OCI-LY7 (cell line): ENCODE measurements around the gene CNTN2. TPM values are rescaled to one million over a fixed set of nuclear protein-coding genes. Genes with fewer than 3 reads are reported as not detected.

Experiments used
- BruUV-seq: library from RNA; stranded (reverse); fragments of 400-500 nt; replicated peaks from 2 replicates; lab custom pipeline; 2021; lab: Mats Ljungman, UMichigan
- CTCF ChIA-PET: fragments of 300-600 bp; sonication (Branson Sonifier 250); formaldehyde crosslinking; loops from one replicate; lab custom pipeline; 2022; ENCODE audit warnings: antibody characterized with exemption; ENCODE audit not compliant: unreplicated experiment; lab: Charles Lee
- POLR2A ChIA-PET: fragments of 300-600 bp; sonication (Branson Sonifier 250); formaldehyde crosslinking; loops from one replicate; lab custom pipeline; 2022; ENCODE audit warnings: antibody characterized with exemption; lab: Charles Lee
- DNase-seq: peaks from one replicate; pipeline ENCODE4 v3.0.0-alpha.2; 2015; ENCODE audit warnings: low spot score
- H2AFZ ChIP-seq: fragments of 200-600 bp; sonication (generic), shearing (Covaris generic); 2 replicates; pipeline ENCODE4 v1.6.1; 2014; ENCODE audit warnings: mild to moderate bottlenecking, antibody characterized with exemption, low read length, moderate library complexity
- H3K27ac ChIP-seq: fragments of 200-600 bp; sonication (generic); 2 replicates; pipeline ENCODE4 v1.5.1; 2014; ENCODE audit warnings: mixed run types, low read depth, mild to moderate bottlenecking, moderate library complexity, low read length, inconsistent platforms; ENCODE audit not compliant: poor library complexity, severe bottlenecking
- H3K36me3 ChIP-seq: fragments of 200-600 bp; sonication (generic); 2 replicates; pipeline ENCODE4 v1.6.1; 2014; ENCODE audit warnings: mild to moderate bottlenecking, antibody characterized with exemption, low read length, moderate library complexity, mixed read lengths; ENCODE audit not compliant: insufficient read depth
- H3K4me1 ChIP-seq: fragments of 200-600 bp; sonication (generic); 2 replicates; pipeline ENCODE4 v1.5.1; 2014; ENCODE audit warnings: mild to moderate bottlenecking, low read length; ENCODE audit not compliant: insufficient read depth, poor library complexity, severe bottlenecking
- H3K4me2 ChIP-seq: fragments of 200-600 bp; sonication (generic); 2 replicates; pipeline ENCODE4 v1.6.1; 2014; ENCODE audit warnings: mild to moderate bottlenecking, low read length
- H3K4me3 ChIP-seq: fragments of 200-600 bp; sonication (generic); 2 replicates; pipeline ENCODE4 v1.5.1; 2014; ENCODE audit warnings: mild to moderate bottlenecking, low read depth, low read length; ENCODE audit not compliant: poor library complexity, severe bottlenecking
- H3K79me2 ChIP-seq: fragments of 200-600 bp; sonication (generic); 2 replicates; pipeline ENCODE4 v1.6.1; 2016; ENCODE audit warnings: low read depth, mild to moderate bottlenecking, low read length, moderate library complexity, mixed read lengths; ENCODE audit not compliant: insufficient read depth
- H3K9me2 ChIP-seq: fragments of 200-600 bp; sonication (generic); 2 replicates; pipeline ENCODE4 v1.6.1; 2016; ENCODE audit warnings: mild to moderate bottlenecking, low read length, mixed read lengths; ENCODE audit not compliant: insufficient read depth
- H3K9me3 ChIP-seq: fragments of 200-600 bp; sonication (generic); 2 replicates; pipeline ENCODE4 v1.6.1; 2014; ENCODE audit warnings: mild to moderate bottlenecking, mixed run types, low read length, mixed read lengths
- H4K20me1 ChIP-seq: fragments of 200-600 bp; sonication (generic); 2 replicates; pipeline ENCODE4 v1.6.1; 2014; ENCODE audit warnings: mild to moderate bottlenecking, antibody characterized with exemption, low read length, moderate library complexity, mixed read lengths; ENCODE audit not compliant: insufficient read depth
- CTCF ChIP-seq: fragments of 200-600 bp; sonication (generic); conservative IDR thresholded peaks from 2 replicates; pipeline ENCODE4 v1.5.1; 2014; ENCODE audit warnings: mild to moderate bottlenecking, antibody characterized with exemption, low read length, moderate library complexity, mixed read lengths
- EZH2phosphoT487 ChIP-seq: fragments of 200-600 bp; sonication (generic); IDR thresholded peaks from 2 replicates; pipeline ENCODE4 v1.6.1; 2018; ENCODE audit warnings: low read depth, borderline replicate concordance, mild to moderate bottlenecking, mixed run types, antibody characterized with exemption, low read length, moderate library complexity, mixed read lengths
- intact Hi-C: fragments of 100-400 bp; cut with micrococcal nuclease; formaldehyde crosslinking; loops from one replicate; pipeline ENCODE4 v1.10.0; 2022; ENCODE audit not compliant: unreplicated experiment
- total RNA-seq, 2 experiments: library from RNA; depleted of rRNA in 1 of 2; stranded (reverse); fragments of >200 nt in 1 of 2; shearing (Covaris generic) in 1 of 2; gene quantifications; 2 replicates each; pipeline ENCODE4 v1.2.3, GENCODE V29; 2014 to 2022

CNTN2 gene
- total RNA-seq, 2 experiments from 2014 or later = not detected

- no peak for DNase-seq
- no peak overlapping the region for H3K4me3 ChIP-seq
- no peaks in the 10 kb centered on the region for H4K20me1 ChIP-seq
- no TSS peak for BruUV-seq
- no peaks in the 10 kb centered on the region for H3K9me3 ChIP-seq
- TF ChIP-seq CTCF (no peak), EZH2phosphoT487 (no peak)
- POLR2A ChIA-PET = no interaction called here
- H3K9me2 ChIP-seq = no peaks in the 10 kb centered on the region
- H3K27ac ChIP-seq = no peak overlapping the region
- H3K4me2 ChIP-seq = no peak overlapping the region
- no peaks in the 10 kb centered on the region for H3K79me2 ChIP-seq
- H2AFZ ChIP-seq = no peak overlapping the region
- peaks cover 95% of the 10 kb centered on the region for H3K36me3 ChIP-seq
- intact Hi-C loops = no loop called here
- H3K4me1 ChIP-seq = no peaks in the 10 kb centered on the region
- CTCF ChIA-PET = no interaction called here
Measured at GRCh38 chr1:205095422-205095821, 52.4 kb downstream of the CNTN2 start.

GRCh38 chr1:205098242-205098641 is 55.2 kb downstream of the CNTN2 start:
- no TSS peak for BruUV-seq
- no peaks in the 10 kb centered on the region for H4K20me1 ChIP-seq
- no peak for TF ChIP-seq EZH2phosphoT487
- no peak for TF ChIP-seq CTCF
- H3K27ac ChIP-seq = no peak overlapping the region
- H3K79me2 ChIP-seq = no peaks in the 10 kb centered on the region
- H3K9me3 ChIP-seq = no peaks in the 10 kb centered on the region
- no peaks in the 10 kb centered on the region for H3K4me1 ChIP-seq
- H2AFZ ChIP-seq = no peak overlapping the region
- H3K36me3 ChIP-seq = peaks cover 94% of the 10 kb centered on the region
- no peak overlapping the region for H3K4me2 ChIP-seq
- CTCF ChIA-PET = no interaction called here
- POLR2A ChIA-PET = interaction anchor here (0.6 to 0.7 kb wide), 2 partner anchors 370 to 458 kb away, joined by 3 to 4 read pairs; no protein-coding TSS in a partner anchor
- intact Hi-C loops = no loop called here
- H3K9me2 ChIP-seq = no peaks in the 10 kb centered on the region
- H3K4me3 ChIP-seq = no peak overlapping the region
- no peak for DNase-seq

GRCh38 chr1:205102404-205102803 is 59.4 kb downstream of the CNTN2 start:
- Histone ChIP-seq H4K20me1 (no peaks in the 10 kb centered on the region), H3K9me2 (no peaks in the 10 kb centered on the region), H3K4me1 (no peaks in the 10 kb centered on the region), H2AFZ (no peak overlapping the region), H3K4me2 (no peak overlapping the region), H3K4me3 (no peak overlapping the region), H3K36me3 (peaks cover 97% of the 10 kb centered on the region), H3K79me2 (no peaks in the 10 kb centered on the region), H3K9me3 (no peaks in the 10 kb centered on the region), H3K27ac (no peak overlapping the region)
- intact Hi-C loops = no loop called here
- no TSS peak for BruUV-seq
- CTCF ChIA-PET = no interaction called here
- TF ChIP-seq CTCF (no peak), EZH2phosphoT487 (no peak)
- POLR2A ChIA-PET = interaction anchor here (0.6 kb wide), 1 partner anchor 93 kb away, joined by 4 read pairs; no protein-coding TSS in a partner anchor
- no peak for DNase-seq
